GM21390 (cell line): ENCODE data around the gene DYNLT2.

ENCODE experiments used
- ATAC-seq: cut with Tn5 transposase; IDR thresholded peaks from one replicate; pipeline ENCODE4 v1.9.1; 2021; ENCODE audit not compliant: unreplicated experiment

The DYNLT2 gene

DNA sequence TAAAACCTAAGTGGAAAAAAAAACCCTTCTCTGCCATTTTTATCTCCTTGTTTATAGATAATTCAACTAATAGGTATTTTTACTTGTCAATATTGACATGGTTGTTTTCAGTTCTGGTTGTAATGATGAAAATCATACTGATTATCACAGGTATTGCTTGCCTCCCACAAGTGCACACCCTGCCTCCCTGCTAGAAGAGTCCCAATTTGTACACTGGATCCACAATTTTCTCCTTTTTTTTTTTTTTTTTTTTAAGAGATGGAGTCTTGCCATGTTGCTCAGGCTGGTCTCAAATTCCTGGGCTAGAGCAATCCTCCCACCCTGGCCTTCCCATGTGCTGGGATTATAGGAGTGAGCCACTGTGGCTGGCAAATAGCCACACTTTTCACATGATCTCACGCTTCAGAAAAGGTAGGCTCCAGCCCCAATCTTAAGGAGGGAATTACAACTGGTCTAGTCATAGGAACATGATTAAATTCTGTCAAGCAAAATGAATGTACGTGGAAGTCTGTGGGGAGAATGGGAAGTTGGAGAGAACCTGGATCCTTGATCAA, 12.3 kb downstream of the DYNLT2 start:
- no peak for ATAC-seq

- ATAC-seq: no peak
Measured at GRCh38 chr6:169738204-169738975, 13.0 kb downstream of the DYNLT2 start.

GRCh38 chr6:169729961-169730360, 21.4 kb downstream of the DYNLT2 start:
- ATAC-seq: no peak

- no peak for ATAC-seq
Measured at GRCh38 chr6:169726963-169727362, 24.4 kb downstream of the DYNLT2 start.

DNA sequence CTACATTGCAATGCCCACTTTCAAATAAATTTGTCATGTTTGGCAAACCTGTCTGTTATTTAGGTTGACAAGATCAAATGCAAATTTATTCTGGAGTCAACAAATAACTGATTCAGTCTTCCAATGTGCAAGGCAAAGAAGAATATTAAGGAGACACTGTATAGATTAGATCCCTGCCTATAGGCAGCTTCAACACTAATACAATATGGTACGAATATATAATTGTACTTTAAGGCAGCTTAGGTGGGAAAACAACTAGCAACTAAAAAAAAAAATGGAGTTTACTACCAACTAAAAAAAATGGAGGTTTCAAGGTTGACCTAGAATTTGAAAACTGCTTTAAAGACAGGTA, 25.3 kb downstream of the DYNLT2 start:
- no peak for ATAC-seq

DNA sequence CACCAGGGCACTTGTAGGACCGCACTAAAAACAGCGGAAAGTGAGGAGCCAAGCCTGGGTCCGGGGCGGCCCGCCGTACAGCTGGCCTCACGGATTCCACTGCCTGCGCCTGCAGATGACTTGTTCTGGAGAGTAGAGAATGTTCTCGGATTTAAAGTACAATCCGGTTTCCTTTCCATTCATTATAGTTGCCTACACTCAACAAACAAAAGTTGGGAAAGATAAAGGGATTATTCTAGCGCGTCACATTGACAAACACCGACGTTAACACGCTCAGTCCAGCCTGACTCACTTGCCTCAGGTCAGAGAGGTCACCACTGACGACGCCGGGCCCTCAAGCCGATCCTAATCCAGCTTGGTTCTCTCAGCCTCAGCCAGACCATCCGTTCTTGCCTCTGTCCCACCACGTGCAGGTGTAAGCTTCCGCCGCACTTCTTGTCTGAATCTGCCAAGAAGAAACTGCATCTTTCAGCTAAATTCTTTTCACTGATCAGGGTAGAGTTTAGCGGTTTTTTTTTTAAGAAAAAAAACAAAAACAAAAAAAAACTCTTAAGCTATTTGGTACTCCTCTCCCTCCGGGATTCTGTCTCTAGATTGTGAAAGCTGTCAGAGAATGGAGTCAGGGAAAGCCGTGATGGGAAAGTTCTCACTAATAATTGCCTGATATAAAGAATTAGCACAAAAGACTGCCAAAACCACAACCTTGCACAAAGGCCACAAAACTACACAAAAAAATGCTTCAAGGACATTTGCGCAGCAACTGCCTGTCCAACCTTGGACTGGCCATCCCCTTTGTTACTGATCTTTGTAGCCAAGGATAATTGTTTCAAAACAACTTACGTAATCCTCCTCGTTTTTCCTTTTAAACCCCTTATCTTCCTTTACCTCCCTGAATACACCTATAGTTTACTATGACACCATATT, 26.0 kb downstream of the DYNLT2 start:
- peak; percentile 15 for ATAC-seq

- peak; percentile 41 for ATAC-seq
Measured at GRCh38 chr6:169724494-169725124, 26.8 kb downstream of the DYNLT2 start, which contains the start of gene PHF10. Gene PHF10, minus strand, starts transcription at chr6:169724500. Its CDS starts 569 bp downstream, at chr6:169723931.

DNA sequence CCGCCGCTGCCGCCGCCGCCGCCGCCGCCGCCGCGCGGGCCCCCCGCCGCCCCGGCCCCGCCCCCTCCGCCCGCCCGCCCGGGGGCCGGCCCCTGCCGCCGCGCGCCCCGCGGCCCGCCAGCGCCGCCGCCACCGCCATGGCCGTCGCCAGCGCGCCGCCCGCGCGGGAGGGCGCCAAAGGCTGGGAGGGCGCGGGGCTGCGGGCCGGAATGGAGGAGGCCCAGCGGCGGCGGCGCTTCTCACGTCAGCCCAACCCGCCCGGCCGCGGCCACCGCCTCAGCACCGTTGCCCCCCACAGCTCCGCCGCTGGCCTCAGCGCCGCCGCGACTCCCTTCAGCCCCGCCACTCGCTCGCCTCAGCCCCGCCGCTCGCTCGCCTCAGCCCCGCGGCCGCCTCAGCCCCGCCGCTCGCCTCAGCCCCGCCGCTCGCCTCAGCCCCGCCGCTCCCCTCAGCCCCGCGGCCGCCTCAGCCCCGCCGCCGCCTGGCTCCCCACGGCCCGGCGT, 27.3 kb downstream of the DYNLT2 start:
- peak; percentile 34 for ATAC-seq

GRCh38 chr6:169723200-169723909, 28.0 kb downstream of the DYNLT2 start:
- ATAC-seq: peak; percentile 36

DNA sequence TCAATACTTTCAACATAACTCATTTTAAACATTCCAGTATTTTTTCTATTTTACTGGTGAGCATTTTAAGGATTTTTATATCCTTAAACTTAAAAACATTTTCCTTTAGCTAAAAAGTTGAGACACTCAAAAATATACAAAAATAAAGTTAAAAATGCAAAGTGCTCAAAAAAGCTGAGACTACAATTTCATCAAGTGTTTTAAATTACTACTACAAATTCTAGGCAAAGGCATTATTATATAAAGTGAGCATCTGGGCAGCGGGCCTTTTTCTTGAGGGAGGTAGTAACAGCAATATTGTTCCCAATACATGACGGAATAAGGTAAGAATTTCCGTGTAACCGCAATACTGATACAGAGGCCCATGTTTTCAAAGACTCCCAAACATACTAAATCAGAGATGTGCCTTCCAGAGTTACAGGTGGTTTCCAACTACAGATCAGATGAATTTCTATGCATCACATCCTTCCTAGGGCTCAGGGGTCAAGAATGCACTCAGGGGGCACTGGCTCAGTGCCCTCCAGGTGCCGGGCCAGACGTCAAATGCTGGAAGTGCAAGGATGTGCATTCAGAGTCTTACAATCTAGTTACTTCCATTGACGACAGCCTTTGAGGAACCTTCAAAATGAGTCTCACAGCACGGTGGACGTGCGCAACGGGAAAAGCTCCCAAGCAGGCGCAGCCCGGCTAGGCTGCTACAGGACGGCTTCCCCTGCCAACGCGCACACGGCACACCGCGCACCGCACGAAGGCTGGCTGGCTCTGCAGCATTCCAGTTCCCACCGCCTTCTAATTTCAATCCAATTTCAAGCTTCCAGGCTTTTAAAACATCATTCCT, 28.8 kb downstream of the DYNLT2 start:
- ATAC-seq: peak; percentile 17

DNA sequence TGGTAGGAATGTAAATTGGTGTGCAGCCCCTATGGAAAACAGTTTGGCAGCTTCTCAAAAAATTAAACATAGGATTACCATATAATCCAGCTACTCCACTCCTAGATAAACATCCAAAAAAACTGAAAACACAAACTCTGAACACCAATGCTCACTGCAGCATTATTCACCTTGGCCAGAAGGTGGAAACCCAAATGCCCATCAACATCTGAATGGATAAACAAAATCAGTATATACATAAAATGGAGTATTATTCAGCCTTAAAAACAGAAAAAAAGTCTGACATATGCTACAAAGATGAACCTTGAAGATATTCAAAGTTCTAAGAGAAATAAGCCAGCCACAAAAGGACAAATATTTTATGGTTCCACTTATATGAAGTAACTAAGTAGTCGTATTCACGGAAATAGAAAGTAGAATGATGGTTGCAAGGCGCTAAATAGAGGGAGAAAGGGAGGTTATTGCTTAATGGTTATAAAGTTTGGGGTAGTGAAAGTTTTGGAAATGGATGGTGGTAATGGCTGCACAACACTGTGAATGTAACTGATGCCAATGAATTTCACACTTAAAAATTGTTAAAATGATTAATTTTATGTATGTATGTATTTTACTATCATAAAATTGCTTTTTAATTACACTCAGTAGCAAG, 31.0 kb downstream of the DYNLT2 start:
- ATAC-seq: no peak

GRCh38 chr6:169719117-169719516, 32.3 kb downstream of the DYNLT2 start:
- no peak for ATAC-seq

DNA sequence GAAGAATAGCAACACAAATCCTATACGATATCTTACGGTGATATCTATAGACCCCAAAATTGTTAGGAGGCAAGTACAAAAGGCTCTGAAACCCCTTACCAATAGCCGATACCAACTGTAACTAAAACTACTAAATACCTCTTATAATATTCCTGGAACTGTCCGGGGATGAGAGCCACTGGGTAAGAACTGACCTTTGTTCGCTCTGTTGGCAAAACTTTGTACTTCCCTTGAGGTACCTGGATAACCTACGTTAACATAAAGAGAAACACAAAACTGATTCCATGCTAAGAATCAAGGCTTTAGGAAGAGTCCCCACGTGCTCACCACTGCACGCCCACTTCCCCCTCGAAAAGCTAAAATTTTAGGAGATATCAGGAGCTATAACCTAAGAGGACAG, 36.8 kb downstream of the DYNLT2 start:
- no peak for ATAC-seq

GRCh38 chr6:169714178-169714577, 37.2 kb downstream of the DYNLT2 start:
- ATAC-seq: no peak

- ATAC-seq: no peak
Measured at GRCh38 chr6:169710009-169710408, 41.4 kb downstream of the DYNLT2 start.

GRCh38 chr6:169709293-169709692, 42.1 kb downstream of the DYNLT2 start:
- peak; percentile 58 for ATAC-seq

DNA sequence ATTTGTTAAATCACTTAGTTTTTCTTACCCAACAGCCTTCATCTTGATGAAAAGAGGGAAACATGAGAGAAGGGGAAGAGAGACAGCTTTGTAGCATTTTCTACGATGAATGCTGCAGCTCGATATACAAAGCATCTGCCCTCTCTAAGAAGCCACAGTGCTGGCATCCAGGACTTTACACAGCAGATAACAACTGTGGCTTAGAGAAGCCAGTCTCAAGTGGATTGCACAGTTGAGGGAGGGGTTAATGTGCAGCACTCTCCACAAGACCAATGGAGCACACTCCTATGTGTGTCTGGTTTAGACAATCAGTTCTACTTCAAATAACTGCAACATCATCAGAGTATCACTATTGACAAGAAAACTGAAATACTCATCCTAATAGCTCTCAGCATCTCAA, 43.6 kb downstream of the DYNLT2 start:
- ATAC-seq: no peak

- peak; percentile 9 for ATAC-seq
Measured at GRCh38 chr6:169702840-169703246, 48.5 kb downstream of the DYNLT2 start.
